Mucosa of rectum (tissue), 2 donors: Measurements from ENCODE around the gene VPS13A.

Experiments
- H3K27ac ChIP-seq, 2 donors: one replicate each; pipeline ENCODE4 v1.7.0; 2013; ENCODE audit warnings: inconsistent platforms in 2 of 2, low read depth in 2 of 2, low read length in 2 of 2
- H3K27me3 ChIP-seq, 2 donors: one replicate each; pipeline ENCODE4 v1.7.0; 2013; ENCODE audit warnings: low read length in 2 of 2; ENCODE audit not compliant: control insufficient read depth in 2 of 2, insufficient read depth in 2 of 2
- H3K36me3 ChIP-seq, 2 donors: one replicate each; pipeline ENCODE4 v1.7.0; 2013; ENCODE audit warnings: low read length in 2 of 2; ENCODE audit not compliant: control insufficient read depth in 2 of 2, insufficient read depth in 2 of 2
- H3K4me1 ChIP-seq, 2 donors: one replicate each; pipeline ENCODE4 v1.7.0; 2013; ENCODE audit warnings: low read length in 2 of 2, mild to moderate bottlenecking in 1 of 2; ENCODE audit not compliant: control insufficient read depth in 2 of 2, insufficient read depth in 2 of 2
- H3K4me3 ChIP-seq, 2 donors: one replicate each; pipeline ENCODE4 v1.7.0; 2013; ENCODE audit warnings: low read length in 2 of 2
- H3K9ac ChIP-seq, 2 donors: one replicate each; pipeline ENCODE4 v1.7.0; 2013; ENCODE audit warnings: low read length in 2 of 2, low read depth in 1 of 2, mild to moderate bottlenecking in 1 of 2
- H3K9me3 ChIP-seq, 2 donors: one replicate each; pipeline ENCODE4 v1.7.0; 2013; ENCODE audit warnings: low read length in 2 of 2; ENCODE audit not compliant: control insufficient read depth in 2 of 2
- donor health status: healthy.
- donor health status: Normal muscosa, but diverticular disease.

The VPS13A gene

DNA sequence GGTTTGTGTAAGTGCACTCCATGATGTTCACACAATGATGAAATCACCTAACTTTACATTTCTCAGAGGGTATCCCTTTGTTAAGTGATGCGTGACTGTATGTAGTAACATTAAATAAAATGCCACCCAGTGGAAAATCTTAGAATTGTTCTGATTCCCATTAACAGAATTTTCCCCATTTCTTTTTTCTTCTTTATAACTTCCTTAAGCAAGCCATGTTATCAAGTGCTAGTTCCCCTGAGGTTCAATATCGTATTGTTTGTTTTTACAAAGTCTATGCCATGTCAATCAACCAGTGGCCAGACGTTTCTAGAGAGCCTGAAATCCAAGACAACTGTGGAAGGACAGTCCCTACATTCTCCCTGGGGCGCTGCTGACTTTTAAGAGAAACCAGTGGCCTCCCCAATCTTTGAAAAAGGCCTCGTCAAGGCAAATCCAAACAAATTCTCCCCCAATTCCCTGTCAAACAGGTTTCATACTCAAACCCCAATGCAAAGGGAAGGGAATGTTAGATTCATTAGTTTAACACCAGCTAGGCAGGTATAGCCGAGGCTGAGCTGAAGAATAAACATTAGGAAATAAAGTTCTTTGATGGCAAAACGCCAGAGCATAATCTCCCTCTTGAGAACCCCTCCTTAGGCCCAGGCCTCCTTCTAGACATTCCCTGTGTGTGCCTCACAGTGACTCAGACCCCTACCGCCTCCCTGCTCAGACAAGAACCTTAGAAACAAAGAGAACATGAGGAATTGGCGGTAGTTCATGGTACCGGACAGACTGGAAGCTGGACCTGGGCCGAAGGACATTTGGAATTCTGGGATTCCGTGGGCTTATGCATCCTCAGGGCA lies 272.1 kb downstream of the VPS13A start:
- Histone ChIP-seq H3K27ac (no peak overlapping the region), H3K27me3 (no peaks in the 10 kb centered on the region), H3K4me3 (no peak overlapping the region), H3K9ac (no peak overlapping the region), H3K9me3 (peaks cover 0 to 3% of the 10 kb centered on the region in 2 donors), H3K4me1 (no peaks in the 10 kb centered on the region), H3K36me3 (no peaks in the 10 kb centered on the region)

DNA sequence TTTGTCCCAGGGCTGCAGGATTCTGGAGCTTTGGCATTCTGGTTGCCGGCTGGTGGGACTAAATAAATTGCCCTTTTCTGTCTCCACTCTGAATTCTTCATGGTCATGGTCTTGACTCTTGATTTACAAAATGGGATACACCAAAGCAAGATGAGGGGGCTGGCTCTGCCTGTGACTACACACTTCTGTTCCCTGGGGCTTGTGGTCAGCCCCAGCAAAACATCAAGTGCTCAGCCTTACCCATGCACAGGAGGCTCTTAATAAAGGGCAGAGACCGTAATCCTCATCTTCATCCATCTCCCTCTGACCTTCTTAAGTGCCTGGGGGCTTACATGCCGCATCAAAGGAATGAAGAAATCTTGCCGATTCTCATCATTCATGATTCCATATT lies 272.7 kb downstream of the VPS13A start:
- Histone ChIP-seq H3K27ac (no peak overlapping the region), H3K9ac (no peak overlapping the region), H3K4me1 (no peaks in the 10 kb centered on the region), H3K27me3 (no peaks in the 10 kb centered on the region), H3K36me3 (no peaks in the 10 kb centered on the region), H3K9me3 (peaks cover 0 to 3% of the 10 kb centered on the region in 2 donors), H3K4me3 (no peak overlapping the region)

DNA sequence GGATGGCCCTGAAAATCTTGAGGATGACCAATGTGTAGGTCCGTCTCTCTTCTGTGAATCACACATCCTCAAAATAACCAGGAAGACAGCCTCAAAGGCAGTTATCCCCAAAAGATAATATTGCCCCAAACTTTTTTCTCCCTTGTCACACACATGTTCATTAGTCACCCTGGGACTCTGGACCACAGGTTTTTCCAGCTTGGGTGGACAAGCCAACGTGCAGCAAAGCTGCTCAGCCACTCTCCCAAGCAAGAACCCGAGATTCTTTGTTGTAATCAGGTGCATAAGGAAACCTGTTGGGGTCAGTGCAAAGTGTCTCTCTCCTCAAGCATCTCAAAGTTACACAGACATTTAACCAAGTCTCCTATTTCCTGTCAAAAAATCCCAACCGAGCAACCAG lies 274.2 kb downstream of the VPS13A start:
- Histone ChIP-seq H3K4me1 (no peaks in the 10 kb centered on the region), H3K9me3 (peaks cover 0 to 3% of the 10 kb centered on the region in 2 donors), H3K9ac (no peak overlapping the region), H3K4me3 (no peak overlapping the region), H3K27ac (no peak overlapping the region), H3K36me3 (no peaks in the 10 kb centered on the region), H3K27me3 (no peaks in the 10 kb centered on the region)

DNA sequence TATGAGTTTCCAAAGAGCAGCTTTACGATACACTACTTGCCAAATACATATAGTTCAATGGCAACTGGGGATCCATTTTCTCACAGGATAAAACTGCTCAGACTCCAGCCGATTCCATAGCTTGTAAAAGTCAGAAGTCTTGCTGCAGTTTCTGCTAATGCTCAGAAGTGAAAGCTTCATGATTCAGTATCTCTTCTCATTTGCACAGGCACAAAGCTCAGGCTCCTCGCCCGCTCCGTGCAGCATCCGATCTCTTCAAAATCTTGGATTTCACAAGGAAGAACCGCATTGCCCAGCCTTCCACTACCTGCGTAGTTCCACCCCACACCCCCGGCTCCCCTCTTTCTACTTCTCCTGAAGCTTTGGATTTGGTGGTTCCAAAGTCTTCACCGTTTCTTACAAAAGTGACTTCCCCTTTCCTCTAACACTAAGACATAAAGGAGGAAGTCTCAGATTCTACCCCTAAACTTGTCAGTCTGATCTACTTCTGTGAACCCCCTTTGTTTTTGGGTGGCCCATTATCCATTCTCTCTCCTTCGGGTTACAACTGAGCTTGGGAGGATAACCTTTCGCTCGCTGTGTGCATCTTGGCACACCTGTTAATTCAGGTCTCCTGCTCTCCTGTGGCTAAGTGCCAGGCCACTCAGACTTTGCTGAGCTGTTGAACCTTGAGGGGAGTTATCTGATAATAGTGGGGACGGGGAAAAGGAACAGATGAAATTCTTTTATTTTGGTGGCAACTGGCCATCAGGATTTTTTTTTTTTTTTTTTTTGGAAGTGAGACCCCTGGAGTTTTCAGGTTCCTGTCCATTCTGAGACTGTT lies 276.7 kb downstream of the VPS13A start:
- Histone ChIP-seq H3K9ac (no peak overlapping the region), H3K9me3 (no peaks in the 10 kb centered on the region), H3K36me3 (no peaks in the 10 kb centered on the region), H3K4me3 (peak overlapping the region in 1 of 2 donors; percentile 39), H3K27ac (no peak overlapping the region), H3K4me1 (peaks cover 0 to 5% of the 10 kb centered on the region in 2 donors), H3K27me3 (no peaks in the 10 kb centered on the region)

DNA sequence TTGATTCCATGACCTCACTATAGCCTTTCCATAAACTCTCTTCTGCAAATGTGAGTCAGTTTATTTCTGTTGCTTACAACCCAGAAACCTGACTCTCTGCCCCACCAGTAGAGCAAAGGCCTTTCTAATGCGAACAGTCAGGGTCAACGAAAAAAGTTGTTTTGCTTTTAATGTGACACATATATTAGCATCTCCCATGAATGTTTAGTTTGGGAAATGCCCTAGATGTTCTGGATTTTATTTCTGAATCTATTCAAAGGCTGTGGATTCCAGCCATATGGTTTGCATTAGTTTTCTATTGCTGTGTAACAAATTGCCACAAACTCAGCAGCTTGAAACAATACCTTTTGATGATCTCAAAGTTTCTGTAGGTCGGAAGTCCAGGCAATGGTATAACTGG lies 277.3 kb downstream of the VPS13A start:
- H3K36me3 ChIP-seq = no peaks in the 10 kb centered on the region
- H3K9ac ChIP-seq = no peak overlapping the region
- H3K9me3 ChIP-seq = no peaks in the 10 kb centered on the region
- no peaks in the 10 kb centered on the region for H3K27me3 ChIP-seq
- no peak overlapping the region for H3K4me3 ChIP-seq
- no peak overlapping the region for H3K27ac ChIP-seq
- peaks cover 0 to 5% of the 10 kb centered on the region in 2 donors for H3K4me1 ChIP-seq

DNA sequence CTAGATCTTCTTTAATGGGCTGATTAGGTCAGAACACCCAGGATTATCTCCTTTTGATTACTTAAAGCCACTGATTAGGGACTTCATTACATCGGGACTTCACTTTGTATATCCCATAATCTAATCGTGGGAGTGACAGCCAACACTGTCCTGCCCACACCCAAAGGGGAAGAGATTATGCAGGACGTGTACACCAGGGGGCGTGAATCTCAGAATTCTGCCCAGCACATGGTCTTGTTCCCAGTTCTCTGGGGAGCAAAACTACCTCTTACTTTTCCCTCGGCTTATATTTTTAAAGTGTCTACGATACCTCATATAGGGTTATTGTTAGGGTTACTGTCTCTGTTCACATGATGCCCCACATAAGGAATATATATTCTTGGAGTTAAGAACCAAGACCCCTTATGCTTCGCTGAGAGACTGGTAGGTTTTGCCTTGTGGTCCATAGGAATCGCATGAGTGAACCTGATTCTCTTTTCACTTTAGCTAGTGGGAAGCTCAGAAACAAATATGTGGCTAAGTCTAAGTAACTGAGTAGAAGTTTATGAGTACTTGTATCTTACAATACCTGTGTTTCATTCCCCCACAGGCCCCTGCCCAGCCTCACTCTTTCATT lies 278.1 kb downstream of the VPS13A start:
- Histone ChIP-seq H3K27ac (no peak overlapping the region), H3K9ac (no peak overlapping the region), H3K4me1 (peaks cover 0 to 5% of the 10 kb centered on the region in 2 donors), H3K9me3 (no peaks in the 10 kb centered on the region), H3K36me3 (no peaks in the 10 kb centered on the region), H3K27me3 (no peaks in the 10 kb centered on the region), H3K4me3 (no peak overlapping the region)

DNA sequence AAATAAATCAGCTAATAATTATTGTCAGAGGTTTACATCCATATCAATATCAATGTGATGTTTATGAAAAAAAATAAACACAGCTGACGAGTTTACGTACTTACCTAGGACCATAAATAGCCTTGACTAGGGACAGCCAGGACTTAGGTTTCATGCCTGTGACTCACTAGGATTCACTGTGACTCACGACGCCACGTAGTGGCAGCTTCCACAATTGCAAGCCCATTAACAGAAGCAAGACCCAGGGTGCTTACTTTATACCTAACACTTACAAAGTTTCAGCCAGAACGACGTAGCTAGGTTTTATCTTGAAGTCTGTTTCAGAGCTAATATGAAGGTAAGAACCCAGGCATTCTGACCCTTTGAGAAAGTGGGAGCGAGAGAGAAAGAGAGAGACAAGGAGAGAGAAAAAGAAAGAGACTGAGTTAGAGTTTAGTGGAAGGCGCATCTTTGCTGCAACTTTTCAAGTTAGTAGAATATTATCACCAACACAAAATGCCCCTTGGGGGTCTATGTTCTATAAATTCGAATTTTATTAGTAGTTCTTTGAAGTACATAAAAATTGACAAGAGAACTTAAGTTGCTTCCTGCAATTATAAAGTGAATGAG lies 279.6 kb downstream of the VPS13A start:
- no peaks in the 10 kb centered on the region for H3K27me3 ChIP-seq
- H3K4me3 ChIP-seq = no peak overlapping the region
- H3K36me3 ChIP-seq = no peaks in the 10 kb centered on the region
- no peak overlapping the region for H3K9ac ChIP-seq
- H3K4me1 ChIP-seq = peaks cover 0 to 5% of the 10 kb centered on the region in 2 donors
- H3K27ac ChIP-seq = no peak overlapping the region
- H3K9me3 ChIP-seq = no peaks in the 10 kb centered on the region

DNA sequence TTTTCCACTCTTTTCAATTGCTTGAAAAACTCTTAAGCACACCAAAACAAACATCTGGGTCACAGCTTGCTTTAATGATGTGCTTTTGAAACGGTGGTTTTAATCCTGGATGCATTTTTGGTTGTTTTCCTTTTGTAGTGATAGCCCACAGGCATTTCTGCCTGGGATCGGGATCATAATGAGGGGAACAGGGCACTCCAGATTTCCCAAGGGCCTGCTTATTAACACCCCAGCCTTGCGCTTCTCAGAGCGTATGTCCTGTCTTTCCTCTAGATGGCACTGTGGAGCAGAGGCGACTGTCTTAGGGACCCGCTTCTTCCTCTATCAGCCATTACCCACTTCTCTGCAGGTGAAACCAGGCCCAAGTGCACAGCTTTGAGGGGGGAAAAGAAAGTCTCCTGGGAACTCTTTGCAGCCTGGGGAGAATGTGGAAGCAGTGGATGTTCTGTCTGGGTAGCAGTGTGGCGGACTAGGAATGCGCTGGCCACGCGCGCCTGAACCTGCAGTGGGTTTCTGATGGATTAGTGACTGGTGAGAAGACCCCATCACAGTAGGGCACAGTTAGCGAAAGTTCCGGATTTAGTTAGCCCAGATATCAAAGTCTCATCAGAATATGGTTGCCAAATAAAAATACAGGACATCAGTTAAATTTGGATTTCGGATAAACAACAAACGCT lies 280.7 kb downstream of the VPS13A start:
- no peak overlapping the region for H3K4me3 ChIP-seq
- H3K27me3 ChIP-seq = no peaks in the 10 kb centered on the region
- no peak overlapping the region for H3K27ac ChIP-seq
- H3K9me3 ChIP-seq = no peaks in the 10 kb centered on the region
- H3K36me3 ChIP-seq = no peaks in the 10 kb centered on the region
- peaks cover 0 to 5% of the 10 kb centered on the region in 2 donors for H3K4me1 ChIP-seq
- H3K9ac ChIP-seq = no peak overlapping the region

DNA sequence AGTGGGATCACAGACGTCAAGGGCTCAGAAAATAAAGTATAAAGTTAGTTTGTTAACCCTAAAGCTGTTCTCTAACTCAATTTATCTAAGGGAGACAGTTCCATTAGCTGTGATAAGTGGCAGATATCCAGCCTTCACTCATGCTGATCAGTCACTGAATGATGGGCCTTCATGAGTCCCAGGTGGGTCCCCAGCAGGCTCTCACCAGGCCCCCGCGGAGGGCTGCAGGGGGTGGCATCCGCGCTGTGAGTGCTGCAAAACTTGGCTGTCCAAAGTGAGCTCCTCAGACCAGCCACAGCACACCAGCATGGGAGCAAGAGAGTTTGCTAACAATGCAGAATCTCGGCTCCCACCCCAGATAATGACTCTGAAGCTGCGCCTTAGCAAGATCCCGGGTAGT lies 283.6 kb downstream of the VPS13A start:
- Histone ChIP-seq H3K27me3 (no peaks in the 10 kb centered on the region), H3K4me3 (no peak overlapping the region), H3K9ac (no peak overlapping the region), H3K36me3 (no peaks in the 10 kb centered on the region), H3K27ac (no peak overlapping the region), H3K4me1 (peaks cover 0 to 5% of the 10 kb centered on the region in 2 donors), H3K9me3 (no peaks in the 10 kb centered on the region)
